HG03103 (cell line): Measurements from ENCODE around the gene ARG2.

ENCODE experiments used
- ATAC-seq: cut with Tn5 transposase; IDR thresholded peaks from one replicate; pipeline ENCODE4 v1.9.1; 2021; ENCODE audit warnings: low read depth; ENCODE audit not compliant: unreplicated experiment

The ARG2 gene

GRCh38 chr14:67619446-67620216 lies at the start of gene ARG2:
Gene ARG2 (plus strand): TSS chr14:67619920. CDS start chr14:67619978, 58 bp downstream.
- peak; percentile 87 for ATAC-seq

GRCh38 chr14:67570453-67570852 lies 49.3 kb upstream of the ARG2 start:
- ATAC-seq, result no peak

- ATAC-seq, result no peak
These were observed 48.3 kb upstream of the ARG2 start for GRCh38 chr14:67571275-67571990.

GRCh38 chr14:67571991-67572323 lies 47.8 kb upstream of the ARG2 start:
- no peak for ATAC-seq

GRCh38 chr14:67572608-67573007 lies 47.1 kb upstream of the ARG2 start:
- ATAC-seq, result no peak

GRCh38 chr14:67573228-67574010 lies 46.3 kb upstream of the ARG2 start:
- no peak for ATAC-seq

GRCh38 chr14:67574156-67574555 lies 45.6 kb upstream of the ARG2 start:
- ATAC-seq, result no peak

GRCh38 chr14:67574806-67575205 lies 44.9 kb upstream of the ARG2 start:
- no peak for ATAC-seq

GRCh38 chr14:67575684-67576083 lies 44.0 kb upstream of the ARG2 start:
- ATAC-seq, result no peak

GRCh38 chr14:67576216-67576955 lies 43.3 kb upstream of the ARG2 start:
- ATAC-seq, result no peak

GRCh38 chr14:67577181-67577808 lies 42.4 kb upstream of the ARG2 start:
- ATAC-seq, result no peak

GRCh38 chr14:67577909-67578749 lies 41.6 kb upstream of the ARG2 start:
- ATAC-seq, result no peak

GRCh38 chr14:67579040-67579439 lies 40.7 kb upstream of the ARG2 start:
- no peak for ATAC-seq

GRCh38 chr14:67579636-67580035 lies 40.1 kb upstream of the ARG2 start:
- no peak for ATAC-seq

- ATAC-seq, result no peak
These were observed 39.2 kb upstream of the ARG2 start for GRCh38 chr14:67580336-67581171.

- ATAC-seq, result no peak
These were observed 38.1 kb upstream of the ARG2 start for GRCh38 chr14:67581643-67582042.

- ATAC-seq, result no peak
These were observed 37.7 kb upstream of the ARG2 start for GRCh38 chr14:67582061-67582460.
